Measurements from ENCODE around the gene LGMN. TPM values are rescaled to one million over a fixed set of nuclear protein-coding genes. Genes with fewer than 3 reads are reported as not detected.

The LGMN gene
- total and polyA plus RNA-seq, 2 of the 13 experiments (the other 11 are each of a cell fraction or from before 2014, with no cell fraction given), result 28.9 to 76.4 TPM

DNA sequence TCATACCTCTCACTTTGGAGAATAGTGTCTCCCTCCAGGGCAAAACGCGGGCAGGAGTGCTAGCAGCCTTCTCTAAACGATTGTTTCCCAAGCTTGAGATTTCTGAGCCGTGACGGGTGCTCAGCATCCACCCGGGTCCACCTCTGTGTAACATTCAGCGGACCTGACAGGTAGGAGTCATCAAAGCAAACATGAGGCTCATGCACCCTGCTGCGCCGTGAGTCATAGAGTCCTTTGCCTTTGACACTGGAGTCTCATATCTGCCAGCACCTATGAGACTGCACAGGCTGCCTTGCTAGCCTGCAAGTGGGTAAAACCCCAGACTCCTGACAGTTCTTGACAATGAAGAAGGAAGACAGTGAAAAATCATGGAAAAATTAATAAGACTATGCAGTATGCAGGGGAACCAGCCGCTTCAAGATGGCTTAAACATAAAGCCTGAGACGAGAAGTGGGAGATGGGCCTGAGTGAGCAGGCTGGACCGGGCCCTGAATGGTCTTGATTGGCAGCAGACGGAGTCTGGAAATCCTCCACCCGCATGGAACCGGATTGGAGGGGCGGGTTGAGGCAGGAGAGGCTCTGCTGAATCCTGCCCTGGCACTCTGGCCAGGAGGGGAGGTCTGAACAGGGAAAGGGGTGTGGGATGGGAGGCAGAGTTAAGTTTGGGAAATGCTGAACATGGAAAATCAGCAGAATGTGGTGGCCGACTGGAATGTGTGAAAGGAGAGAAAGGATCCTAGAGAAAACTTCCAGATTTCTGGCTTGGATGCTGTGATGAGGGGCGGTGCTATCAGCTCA, 54.2 kb downstream of the LGMN start (continued):
- TF ChIP-seq, protein P1, sequence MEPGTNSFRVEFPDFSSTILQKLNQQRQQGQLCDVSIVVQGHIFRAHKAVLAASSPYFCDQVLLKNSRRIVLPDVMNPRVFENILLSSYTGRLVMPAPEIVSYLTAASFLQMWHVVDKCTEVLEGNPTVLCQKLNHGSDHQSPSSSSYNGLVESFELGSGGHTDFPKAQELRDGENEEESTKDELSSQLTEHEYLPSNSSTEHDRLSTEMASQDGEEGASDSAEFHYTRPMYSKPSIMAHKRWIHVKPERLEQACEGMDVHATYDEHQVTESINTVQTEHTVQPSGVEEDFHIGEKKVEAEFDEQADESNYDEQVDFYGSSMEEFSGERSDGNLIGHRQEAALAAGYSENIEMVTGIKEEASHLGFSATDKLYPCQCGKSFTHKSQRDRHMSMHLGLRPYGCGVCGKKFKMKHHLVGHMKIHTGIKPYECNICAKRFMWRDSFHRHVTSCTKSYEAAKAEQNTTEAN (CRISPR knock-in tag; conservative IDR thresholded peaks at IDR 0.05), result no peak
- no peak for TF ChIP-seq NFE2L2 (IDR thresholded peaks at IDR 0.05; ENCODE audit: low read length)
- TF ChIP-seq, protein P2, sequence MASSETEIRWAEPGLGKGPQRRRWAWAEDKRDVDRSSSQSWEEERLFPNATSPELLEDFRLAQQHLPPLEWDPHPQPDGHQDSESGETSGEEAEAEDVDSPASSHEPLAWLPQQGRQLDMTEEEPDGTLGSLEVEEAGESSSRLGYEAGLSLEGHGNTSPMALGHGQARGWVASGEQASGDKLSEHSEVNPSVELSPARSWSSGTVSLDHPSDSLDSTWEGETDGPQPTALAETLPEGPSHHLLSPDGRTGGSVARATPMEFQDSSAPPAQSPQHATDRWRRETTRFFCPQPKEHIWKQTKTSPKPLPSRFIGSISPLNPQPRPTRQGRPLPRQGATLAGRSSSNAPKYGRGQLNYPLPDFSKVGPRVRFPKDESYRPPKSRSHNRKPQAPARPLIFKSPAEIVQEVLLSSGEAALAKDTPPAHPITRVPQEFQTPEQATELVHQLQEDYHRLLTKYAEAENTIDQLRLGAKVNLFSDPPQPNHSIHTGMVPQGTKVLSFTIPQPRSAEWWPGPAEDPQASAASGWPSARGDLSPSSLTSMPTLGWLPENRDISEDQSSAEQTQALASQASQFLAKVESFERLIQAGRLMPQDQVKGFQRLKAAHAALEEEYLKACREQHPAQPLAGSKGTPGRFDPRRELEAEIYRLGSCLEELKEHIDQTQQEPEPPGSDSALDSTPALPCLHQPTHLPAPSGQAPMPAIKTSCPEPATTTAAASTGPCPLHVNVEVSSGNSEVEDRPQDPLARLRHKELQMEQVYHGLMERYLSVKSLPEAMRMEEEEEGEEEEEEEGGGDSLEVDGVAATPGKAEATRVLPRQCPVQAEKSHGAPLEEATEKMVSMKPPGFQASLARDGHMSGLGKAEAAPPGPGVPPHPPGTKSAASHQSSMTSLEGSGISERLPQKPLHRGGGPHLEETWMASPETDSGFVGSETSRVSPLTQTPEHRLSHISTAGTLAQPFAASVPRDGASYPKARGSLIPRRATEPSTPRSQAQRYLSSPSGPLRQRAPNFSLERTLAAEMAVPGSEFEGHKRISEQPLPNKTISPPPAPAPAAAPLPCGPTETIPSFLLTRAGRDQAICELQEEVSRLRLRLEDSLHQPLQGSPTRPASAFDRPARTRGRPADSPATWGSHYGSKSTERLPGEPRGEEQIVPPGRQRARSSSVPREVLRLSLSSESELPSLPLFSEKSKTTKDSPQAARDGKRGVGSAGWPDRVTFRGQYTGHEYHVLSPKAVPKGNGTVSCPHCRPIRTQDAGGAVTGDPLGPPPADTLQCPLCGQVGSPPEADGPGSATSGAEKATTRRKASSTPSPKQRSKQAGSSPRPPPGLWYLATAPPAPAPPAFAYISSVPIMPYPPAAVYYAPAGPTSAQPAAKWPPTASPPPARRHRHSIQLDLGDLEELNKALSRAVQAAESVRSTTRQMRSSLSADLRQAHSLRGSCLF (CRISPR knock-in tag; IDR thresholded peaks at IDR 0.05; ENCODE audit: borderline replicate concordance), result no peak
- no peak for TF ChIP-seq SMARCE1 (IDR thresholded peaks at IDR 0.05; ENCODE audit: borderline replicate concordance)
- TF ChIP-seq HNRNPL (IDR thresholded peaks at IDR 0.05; ENCODE audit: low read depth, low read length), result no peak
- no peak for TF ChIP-seq ZMYM2 (CRISPR knock-in tag; IDR thresholded peaks at IDR 0.05)
- 0 out of 2 replicates have a peak, but pooled peaks have one; percentile 18 for TF ChIP-seq ZNF335 (CRISPR knock-in tag; IDR thresholded peaks at IDR 0.05)
- TF ChIP-seq ZNF354B (CRISPR knock-in tag; IDR thresholded peaks at IDR 0.05), result no peak
- 0 out of 2 replicates have a peak, but pooled peaks have one; percentile 34 for TF ChIP-seq DMAP1 (CRISPR knock-in tag; IDR thresholded peaks at IDR 0.05)
- TF ChIP-seq, protein P3, sequence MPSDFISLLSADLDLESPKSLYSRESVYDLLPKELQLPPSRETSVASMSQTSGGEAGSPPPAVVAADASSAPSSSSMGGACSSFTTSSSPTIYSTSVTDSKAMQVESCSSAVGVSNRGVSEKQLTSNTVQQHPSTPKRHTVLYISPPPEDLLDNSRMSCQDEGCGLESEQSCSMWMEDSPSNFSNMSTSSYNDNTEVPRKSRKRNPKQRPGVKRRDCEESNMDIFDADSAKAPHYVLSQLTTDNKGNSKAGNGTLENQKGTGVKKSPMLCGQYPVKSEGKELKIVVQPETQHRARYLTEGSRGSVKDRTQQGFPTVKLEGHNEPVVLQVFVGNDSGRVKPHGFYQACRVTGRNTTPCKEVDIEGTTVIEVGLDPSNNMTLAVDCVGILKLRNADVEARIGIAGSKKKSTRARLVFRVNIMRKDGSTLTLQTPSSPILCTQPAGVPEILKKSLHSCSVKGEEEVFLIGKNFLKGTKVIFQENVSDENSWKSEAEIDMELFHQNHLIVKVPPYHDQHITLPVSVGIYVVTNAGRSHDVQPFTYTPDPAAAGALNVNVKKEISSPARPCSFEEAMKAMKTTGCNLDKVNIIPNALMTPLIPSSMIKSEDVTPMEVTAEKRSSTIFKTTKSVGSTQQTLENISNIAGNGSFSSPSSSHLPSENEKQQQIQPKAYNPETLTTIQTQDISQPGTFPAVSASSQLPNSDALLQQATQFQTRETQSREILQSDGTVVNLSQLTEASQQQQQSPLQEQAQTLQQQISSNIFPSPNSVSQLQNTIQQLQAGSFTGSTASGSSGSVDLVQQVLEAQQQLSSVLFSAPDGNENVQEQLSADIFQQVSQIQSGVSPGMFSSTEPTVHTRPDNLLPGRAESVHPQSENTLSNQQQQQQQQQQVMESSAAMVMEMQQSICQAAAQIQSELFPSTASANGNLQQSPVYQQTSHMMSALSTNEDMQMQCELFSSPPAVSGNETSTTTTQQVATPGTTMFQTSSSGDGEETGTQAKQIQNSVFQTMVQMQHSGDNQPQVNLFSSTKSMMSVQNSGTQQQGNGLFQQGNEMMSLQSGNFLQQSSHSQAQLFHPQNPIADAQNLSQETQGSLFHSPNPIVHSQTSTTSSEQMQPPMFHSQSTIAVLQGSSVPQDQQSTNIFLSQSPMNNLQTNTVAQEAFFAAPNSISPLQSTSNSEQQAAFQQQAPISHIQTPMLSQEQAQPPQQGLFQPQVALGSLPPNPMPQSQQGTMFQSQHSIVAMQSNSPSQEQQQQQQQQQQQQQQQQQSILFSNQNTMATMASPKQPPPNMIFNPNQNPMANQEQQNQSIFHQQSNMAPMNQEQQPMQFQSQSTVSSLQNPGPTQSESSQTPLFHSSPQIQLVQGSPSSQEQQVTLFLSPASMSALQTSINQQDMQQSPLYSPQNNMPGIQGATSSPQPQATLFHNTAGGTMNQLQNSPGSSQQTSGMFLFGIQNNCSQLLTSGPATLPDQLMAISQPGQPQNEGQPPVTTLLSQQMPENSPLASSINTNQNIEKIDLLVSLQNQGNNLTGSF (CRISPR knock-in tag; IDR thresholded peaks at IDR 0.05), result no peak
- TF ChIP-seq, protein P4, sequence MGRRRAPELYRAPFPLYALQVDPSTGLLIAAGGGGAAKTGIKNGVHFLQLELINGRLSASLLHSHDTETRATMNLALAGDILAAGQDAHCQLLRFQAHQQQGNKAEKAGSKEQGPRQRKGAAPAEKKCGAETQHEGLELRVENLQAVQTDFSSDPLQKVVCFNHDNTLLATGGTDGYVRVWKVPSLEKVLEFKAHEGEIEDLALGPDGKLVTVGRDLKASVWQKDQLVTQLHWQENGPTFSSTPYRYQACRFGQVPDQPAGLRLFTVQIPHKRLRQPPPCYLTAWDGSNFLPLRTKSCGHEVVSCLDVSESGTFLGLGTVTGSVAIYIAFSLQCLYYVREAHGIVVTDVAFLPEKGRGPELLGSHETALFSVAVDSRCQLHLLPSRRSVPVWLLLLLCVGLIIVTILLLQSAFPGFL (CRISPR knock-in tag; IDR thresholded peaks at IDR 0.05), result no peak
- no peak for TF ChIP-seq NKX3-1 (CRISPR knock-in tag; IDR thresholded peaks at IDR 0.05)
- no peak for TF ChIP-seq FOXP1 (IDR thresholded peaks at IDR 0.05)
- TF ChIP-seq FOXP1 (CRISPR knock-in tag; IDR thresholded peaks at IDR 0.05), result no peak
- no peak for TF ChIP-seq ZNF510 (CRISPR knock-in tag; IDR thresholded peaks at IDR 0.05; ENCODE audit: low read depth)
- TF ChIP-seq ZNF792 (CRISPR knock-in tag; IDR thresholded peaks at IDR 0.05), result 0 out of 2 replicates have a peak, but pooled peaks have one; percentile 58
- no peak for TF ChIP-seq SPEN (CRISPR knock-in tag; IDR thresholded peaks at IDR 0.05; ENCODE audit: low read depth)
- no peak for TF ChIP-seq ZC3H13 (CRISPR knock-in tag; IDR thresholded peaks at IDR 0.05)
